PC-3 (cell line): ENCODE results near the gene RALGDS.

Experiments
- CTCF ChIP-seq: fragments of 300-600 bp; sonication (generic); conservative IDR thresholded peaks from 2 replicates; pipeline ENCODE4 v1.5.1; 2017; ENCODE audit warnings: antibody characterized with exemption, low read depth, mild to moderate bottlenecking, low read length
- EZH2 ChIP-seq: fragments of 300-600 bp; sonication (generic); IDR thresholded peaks from one replicate; pipeline ENCODE4 v1.6.1; 2017; ENCODE audit warnings: antibody characterized with exemption, mild to moderate bottlenecking, low read length; ENCODE audit not compliant: unreplicated experiment

GRCh38 chr9:133117271-133118178 is 3.5 kb downstream of the RALGDS start:
- no peak for TF ChIP-seq CTCF
- no peak for TF ChIP-seq EZH2
